H9 (cell line): Measurements from ENCODE around the gene KRTAP10-3. TPM values are rescaled to one million over a fixed set of nuclear protein-coding genes. Genes with fewer than 3 reads are reported as not detected.

Experiments
- DNase-seq: peaks from one replicate; pipeline ENCODE4 v3.0.0-alpha.2; 2017
- H2AFZ ChIP-seq: one replicate; pipeline ENCODE4 v1.6.1; 2013; ENCODE audit warnings: mild to moderate bottlenecking, low read length, control low read depth, moderate library complexity
- H2AK5ac ChIP-seq: 2 replicates; pipeline ENCODE4 v1.6.1; 2013; ENCODE audit warnings: low read length, control low read depth, mixed read lengths; ENCODE audit not compliant: insufficient read length
- H2BK120ac ChIP-seq: one replicate; pipeline ENCODE4 v1.6.1; 2013; ENCODE audit warnings: low read depth, mild to moderate bottlenecking, low read length, control low read depth, inconsistent platforms; ENCODE audit not compliant: poor library complexity, severe bottlenecking
- H2BK12ac ChIP-seq: 2 replicates; pipeline ENCODE4 v1.6.1; 2013; ENCODE audit warnings: low read length, control low read depth, mixed read lengths, low read depth; ENCODE audit not compliant: insufficient read length
- H2BK15ac ChIP-seq: 2 replicates; pipeline ENCODE4 v1.6.1; 2013; ENCODE audit warnings: low read depth, low read length, control low read depth
- H2BK20ac ChIP-seq: one replicate; pipeline ENCODE4 v1.6.1; 2013; ENCODE audit warnings: low read depth, mild to moderate bottlenecking, low read length, control low read depth, inconsistent platforms; ENCODE audit not compliant: poor library complexity, severe bottlenecking
- H2BK5ac ChIP-seq: 2 replicates; pipeline ENCODE4 v1.6.1; 2013; ENCODE audit warnings: low read length, control low read depth, mixed read lengths; ENCODE audit not compliant: insufficient read length
- H3K14ac ChIP-seq: 2 replicates; pipeline ENCODE4 v1.6.1; 2013; ENCODE audit warnings: low read length, control low read depth; ENCODE audit not compliant: insufficient read depth
- H3K18ac ChIP-seq: 2 replicates; pipeline ENCODE4 v1.6.1; 2013; ENCODE audit warnings: low read depth, mild to moderate bottlenecking, mixed read lengths, low read length, control low read depth; ENCODE audit not compliant: insufficient read length
- H3K23ac ChIP-seq: 2 replicates; pipeline ENCODE4 v1.6.1; 2013; ENCODE audit warnings: low read length, control low read depth, mixed read lengths, low read depth; ENCODE audit not compliant: insufficient read length
- H3K23me2 ChIP-seq: 2 replicates; pipeline ENCODE4 v1.6.1; 2013; ENCODE audit warnings: low read depth, mild to moderate bottlenecking, mixed read lengths, low read length, control low read depth; ENCODE audit not compliant: insufficient read length, poor library complexity, severe bottlenecking
- H3K27ac ChIP-seq: 2 replicates; pipeline ENCODE4 v1.5.1; 2013; ENCODE audit warnings: low read length, control low read depth, mixed read lengths, low read depth; ENCODE audit not compliant: insufficient read length
- H3K27me3 ChIP-seq: 2 replicates; pipeline ENCODE4 v1.6.1; 2013; ENCODE audit warnings: low read length, control low read depth, inconsistent platforms; ENCODE audit not compliant: insufficient read depth
- H3K4ac ChIP-seq: 2 replicates; pipeline ENCODE4 v1.6.1; 2013; ENCODE audit warnings: low read depth, mild to moderate bottlenecking, control low read depth, inconsistent platforms, low read length, moderate library complexity
- H3K4me1 ChIP-seq: 2 replicates; pipeline ENCODE4 v1.6.1; 2013; ENCODE audit warnings: low read length, control low read depth, inconsistent platforms; ENCODE audit not compliant: insufficient read depth
- H3K4me2 ChIP-seq: 2 replicates; pipeline ENCODE4 v1.6.1; 2013; ENCODE audit warnings: low read length, control low read depth, mixed read lengths; ENCODE audit not compliant: insufficient read length, insufficient read depth
- H3K56ac ChIP-seq: 2 replicates; pipeline ENCODE4 v1.6.1; 2013; ENCODE audit warnings: low read depth, mild to moderate bottlenecking, mixed read lengths, low read length, control low read depth; ENCODE audit not compliant: insufficient read length
- H3K79me1 ChIP-seq: 2 replicates; pipeline ENCODE4 v1.6.1; 2013; ENCODE audit warnings: low read depth, mild to moderate bottlenecking, moderate library complexity, low read length, control low read depth, inconsistent platforms; ENCODE audit not compliant: insufficient read depth, poor library complexity, severe bottlenecking
- H3K79me2 ChIP-seq: 2 replicates; pipeline ENCODE4 v1.6.1; 2013; ENCODE audit warnings: low read length, control low read depth, inconsistent platforms; ENCODE audit not compliant: insufficient read depth
- H3K9ac ChIP-seq: 2 replicates; pipeline ENCODE4 v1.6.1; 2013; ENCODE audit warnings: low read length, control low read depth, mixed read lengths; ENCODE audit not compliant: insufficient read length; ENCODE audit errors: extremely low read depth
- H3K9me3 ChIP-seq: one replicate; pipeline ENCODE4 v1.6.1; 2013; ENCODE audit warnings: low read depth, low read length, inconsistent platforms; ENCODE audit not compliant: control insufficient read depth
- H3T11ph ChIP-seq: one replicate; pipeline ENCODE4 v1.6.1; 2013; ENCODE audit warnings: mild to moderate bottlenecking, low read length, control low read depth, inconsistent platforms
- H4K20me1 ChIP-seq: one replicate; pipeline ENCODE4 v1.6.1; 2013; ENCODE audit not compliant: control insufficient read depth, insufficient read length, insufficient read depth
- H4K5ac ChIP-seq: 2 replicates; pipeline ENCODE4 v1.6.1; 2013; ENCODE audit warnings: low read depth, mild to moderate bottlenecking, mixed read lengths, low read length, control low read depth; ENCODE audit not compliant: insufficient read length
- H4K8ac ChIP-seq: replicated peaks from 2 replicates; pipeline ENCODE4 v1.6.1; 2013; ENCODE audit warnings: low read length, control low read depth, mixed read lengths, low read depth; ENCODE audit not compliant: insufficient read length
- H4K91ac ChIP-seq: 2 replicates; pipeline ENCODE4 v1.6.1; 2013; ENCODE audit warnings: low read depth, mild to moderate bottlenecking, moderate library complexity, mixed read lengths, low read length, control low read depth; ENCODE audit not compliant: insufficient read length
- H3K27ac Mint-ChIP-seq, 3 experiments: 2 replicates in 2 of 3; 3 replicates in 1 of 3; pipeline ENCODE4 v1.8.0; 2020 to 2021; ENCODE audit warnings: mixed read lengths in 3 of 3, mild to moderate bottlenecking in 1 of 3, moderate library complexity in 1 of 3
- H3K27me3 Mint-ChIP-seq: 2 replicates; pipeline ENCODE4 v1.8.0; 2021; ENCODE audit warnings: low read depth, mild to moderate bottlenecking, moderate library complexity, mixed read lengths
- H3K36me3 Mint-ChIP-seq, 3 experiments: 2 replicates in 2 of 3; 3 replicates in 1 of 3; pipeline ENCODE4 v1.8.0; 2020 to 2021; ENCODE audit warnings: low read depth in 3 of 3, mixed read lengths in 3 of 3; ENCODE audit not compliant: insufficient read depth in 1 of 3
- H3K4me1 Mint-ChIP-seq, 2 experiments: 2 replicates each; pipeline ENCODE4 v1.8.0; 2020; ENCODE audit warnings: mixed read lengths in 2 of 2
- H3K4me3 Mint-ChIP-seq, 2 experiments: 2 replicates in 1 of 2; 3 replicates in 1 of 2; pipeline ENCODE4 v1.8.0; 2020 to 2021; ENCODE audit warnings: mild to moderate bottlenecking in 2 of 2, mixed read lengths in 2 of 2, moderate library complexity in 1 of 2
- H3K9me3 Mint-ChIP-seq, 2 experiments: 2 replicates in 1 of 2; 3 replicates in 1 of 2; pipeline ENCODE4 v1.8.0; 2020; ENCODE audit warnings: mild to moderate bottlenecking in 2 of 2, mixed read lengths in 2 of 2, moderate library complexity in 1 of 2
- CTCF ChIP-seq: fragments of 200-600 bp; sonication (generic); conservative IDR thresholded peaks from 3 replicates; pipeline ENCODE4 v1.8.0; 2021; ENCODE audit warnings: antibody characterized with exemption, mild to moderate bottlenecking
- WGBS: extraction: QIAGEN DNeasy Blood & Tissue Kit; methylation state at CpG from one replicate; pipeline ENCODE4 v1.1.7; 2013; ENCODE audit warnings: missing lambda C conversion rate, low lambda C conversion rate, mixed read lengths; ENCODE audit not compliant: insufficient read length; ENCODE audit errors: extremely low coverage; 5-methylcytosine and 5-hydroxymethylcytosine counted together
- total RNA-seq: library from RNA; stranded (reverse); gene quantifications from 2 replicates; pipeline ENCODE4 v1.2.1, GENCODE V29; 2021

Gene KRTAP10-3
- total RNA-seq, 1 experiment from 2014 or later: not detected

- no peak for TF ChIP-seq CTCF
- Mint-ChIP-seq H3K4me1 (peaks cover 15 to 18% of the 10 kb centered on the region in 2 experiments), H3K27me3 (peaks cover 14% of the 10 kb centered on the region), H3K36me3 (peaks cover 0 to 1% (median 0%) of the 10 kb centered on the region in 3 experiments; a peak in 2 of 7 replicates), H3K4me3 (no peak overlapping the region), H3K9me3 (peaks cover 2 to 3% of the 10 kb centered on the region in 2 experiments), H3K27ac (no peak overlapping the region)
- Histone ChIP-seq H3K4me1 (no peaks in the 10 kb centered on the region), H3K9me3 (no peaks in the 10 kb centered on the region), H4K5ac (no peak overlapping the region), H3K23ac (no peak overlapping the region), H3T11ph (no peak overlapping the region), H3K56ac (no peak overlapping the region), H4K91ac (no peak overlapping the region), H2BK5ac (no peak overlapping the region), H2AK5ac (no peak overlapping the region), H3K79me2 (no peaks in the 10 kb centered on the region), H2BK12ac (no peak overlapping the region), H3K18ac (no peak overlapping the region), H3K79me1 (no peaks in the 10 kb centered on the region), H3K9ac (no peak overlapping the region), H3K27ac (no peak overlapping the region), H2BK15ac (no peak overlapping the region), H2AFZ (no peak overlapping the region), H4K20me1 (no peaks in the 10 kb centered on the region), H2BK20ac (no peak overlapping the region), H2BK120ac (no peak overlapping the region), H4K8ac (no peak overlapping the region), H3K14ac (no peak overlapping the region), H3K4me2 (no peak overlapping the region), H3K4ac (no peak overlapping the region), H3K23me2 (no peaks in the 10 kb centered on the region), H3K27me3 (no peaks in the 10 kb centered on the region)
- no peak for DNase-seq
- no CpG with 5 or more reads among the region's 8 CpGs for WGBS
These were observed 45.3 kb upstream of the KRTAP10-3 start for GRCh38 chr21:44603911-44604310.
